Panc1 (cell line): ENCODE results near the gene PFN2. TPM values are rescaled to one million over a fixed set of nuclear protein-coding genes. Genes with fewer than 3 reads are reported as not detected.

Source experiments
- ATAC-seq: fragments of 200-7000 bp; cut with Tn5 transposase; 2 replicates; pipeline ENCODE4 v1.9.1; 2020; ENCODE audit warnings: mild to moderate bottlenecking, moderate library complexity
- BruUV-seq: library from RNA; stranded (reverse); fragments of 400-500 nt; replicated peaks from 2 replicates; lab custom pipeline; 2021; lab: Mats Ljungman, UMichigan
- CTCF ChIA-PET: fragments of 300-600 bp; sonication (Branson Sonifier 250); formaldehyde crosslinking; loops from one replicate; lab custom pipeline; 2022; ENCODE audit warnings: antibody characterized with exemption; lab: Charles Lee
- POLR2A ChIA-PET: fragments of 300-600 bp; sonication (Branson Sonifier 250); formaldehyde crosslinking; loops from one replicate; lab custom pipeline; 2022; ENCODE audit warnings: antibody characterized with exemption; lab: Charles Lee
- DNase-seq: peaks from one replicate; pipeline ENCODE4 v3.0.0-alpha.2; 2010; ENCODE audit warnings: low read depth, low spot score
- H3K27ac ChIP-seq: 2 replicates; pipeline ENCODE4 v1.5.1; 2011; ENCODE audit warnings: mild to moderate bottlenecking, low read length, inconsistent platforms
- H3K27me3 ChIP-seq: fragments of 200-500 bp; sonication (Bioruptor generic); 2 replicates; pipeline ENCODE4 v1.6.0; 2014; ENCODE audit warnings: low read length, inconsistent platforms; ENCODE audit not compliant: control insufficient read depth, insufficient read depth
- H3K36me3 ChIP-seq: fragments of 200-500 bp; sonication (Bioruptor generic); 2 replicates; pipeline ENCODE4 v1.5.1; 2014; ENCODE audit warnings: inconsistent platforms, mild to moderate bottlenecking, low read length, moderate library complexity; ENCODE audit not compliant: control insufficient read depth, insufficient read depth
- H3K4me1 ChIP-seq: 2 replicates; pipeline ENCODE4 v1.5.1; 2011; ENCODE audit warnings: inconsistent platforms, mild to moderate bottlenecking, low read length, moderate library complexity; ENCODE audit not compliant: control insufficient read depth, insufficient read depth
- H3K4me3 ChIP-seq, 2 experiments: 2 replicates each; pipeline ENCODE4 v1.5.1; 2011 to 2012; ENCODE audit warnings: low read depth in 2 of 2, low read length in 2 of 2, mild to moderate bottlenecking in 2 of 2, inconsistent platforms in 1 of 2, moderate library complexity in 1 of 2
- H3K9me3 ChIP-seq: fragments of 200-500 bp; sonication (Bioruptor generic); 2 replicates; pipeline ENCODE4 v1.5.1; 2014; ENCODE audit warnings: low read depth, mild to moderate bottlenecking, inconsistent platforms, low read length, moderate library complexity; ENCODE audit not compliant: control insufficient read depth, insufficient read depth
- CTCF ChIP-seq: fragments of 450-650 bp; IDR thresholded peaks from 2 replicates; pipeline ENCODE4 v1.5.1; 2017; ENCODE audit warnings: mild to moderate bottlenecking
- POLR2AphosphoS5 ChIP-seq: IDR thresholded peaks from 2 replicates; pipeline ENCODE4 v1.6.1; 2012; ENCODE audit warnings: mild to moderate bottlenecking, low read depth, low read length, moderate library complexity
- REST ChIP-seq, 2 experiments: IDR thresholded peaks; 2 replicates each; pipeline ENCODE4 v1.6.1; 2011 to 2012; ENCODE audit warnings: low read depth in 2 of 2, control low read depth in 1 of 2, low read length in 1 of 2, mild to moderate bottlenecking in 1 of 2, moderate library complexity in 1 of 2; ENCODE audit not compliant: insufficient read depth in 1 of 2
- SIN3A ChIP-seq: IDR thresholded peaks from 2 replicates; pipeline ENCODE4 v1.6.1; 2012; ENCODE audit warnings: low read depth, mild to moderate bottlenecking, low read length, moderate library complexity, borderline replicate concordance; ENCODE audit not compliant: insufficient read depth
- TCF7L2 ChIP-seq: IDR thresholded peaks from 2 replicates; pipeline ENCODE4 v1.6.1; 2011; ENCODE audit warnings: mild to moderate bottlenecking, low read depth, low read length, inconsistent platforms
- in situ Hi-C: cut with HindIII; loops from 2 replicates; pipeline ENCODE4 v1.10.0; 2016; ENCODE audit warnings: low sequenced_read_pairs, low pct_unique_long_range_greater_than_20kb
- intact Hi-C: fragments of 100-400 bp; cut with micrococcal nuclease; formaldehyde crosslinking; loops from one replicate; pipeline ENCODE4 v1.10.0; 2022; ENCODE audit not compliant: unreplicated experiment
- total RNA-seq: library from RNA; stranded (reverse); gene quantifications from one replicate; pipeline ENCODE4 v1.2.1, GENCODE V29; 2021; ENCODE audit not compliant: unreplicated experiment

PFN2 gene
- total RNA-seq, 1 experiment from 2014 or later, result 220 TPM

- no peaks in the 10 kb centered on the region for H3K4me1 ChIP-seq
- no peaks in the 10 kb centered on the region for H3K9me3 ChIP-seq
- ChIA-PET CTCF (no interaction called here), POLR2A (no interaction called here)
- DNase-seq (no peak), ATAC-seq (no peak)
- H3K27ac ChIP-seq, result no peak overlapping the region
- no TSS peak for BruUV-seq
- intact Hi-C loops, result no loop called here
- in situ Hi-C loops, result no loop called here
- H3K4me3 ChIP-seq, result no peak overlapping the region
- no peaks in the 10 kb centered on the region for H3K36me3 ChIP-seq
- TF ChIP-seq CTCF, result no peak
- no peak for TF ChIP-seq TCF7L2
- TF ChIP-seq SIN3A, result no peak
- no peak for TF ChIP-seq POLR2AphosphoS5
- TF ChIP-seq REST (IDR thresholded peaks at IDR 0.05; ENCODE audit: insufficient read depth in 1 of 2, low read depth in 2 of 2, low read length in 1 of 2), result no peak
- no peaks in the 10 kb centered on the region for H3K27me3 ChIP-seq
Measured at GRCh38 chr3:150006794-150007193, 36.1 kb upstream of the PFN2 start.

- POLR2A ChIA-PET, result no interaction called here
- CTCF ChIA-PET, result no interaction called here
- Histone ChIP-seq H3K27ac (no peak overlapping the region), H3K4me1 (no peaks in the 10 kb centered on the region), H3K36me3 (no peaks in the 10 kb centered on the region), H3K27me3 (no peaks in the 10 kb centered on the region), H3K4me3 (no peak overlapping the region), H3K9me3 (no peaks in the 10 kb centered on the region)
- TF ChIP-seq CTCF, result no peak
- TF ChIP-seq REST (IDR thresholded peaks at IDR 0.05; ENCODE audit: insufficient read depth in 1 of 2, low read depth in 2 of 2, low read length in 1 of 2), result no peak
- no peak for TF ChIP-seq POLR2AphosphoS5
- TF ChIP-seq SIN3A, result no peak
- TF ChIP-seq TCF7L2, result no peak
- no peak for ATAC-seq
- no TSS peak for BruUV-seq
- in situ Hi-C loops (no loop called here), intact Hi-C loops (no loop called here)
- DNase-seq, result no peak
Measured at GRCh38 chr3:150005243-150006112, 34.8 kb upstream of the PFN2 start.
